GM21619 (cell line): ENCODE data around the gene UTP20.

ENCODE experiments used
- ATAC-seq: cut with Tn5 transposase; IDR thresholded peaks from one replicate; pipeline ENCODE4 v1.9.1; 2021; ENCODE audit not compliant: unreplicated experiment

UTP20 gene

GRCh38 chr12:101424620-101425019 is 144.7 kb downstream of the UTP20 start:
- no peak for ATAC-seq

DNA sequence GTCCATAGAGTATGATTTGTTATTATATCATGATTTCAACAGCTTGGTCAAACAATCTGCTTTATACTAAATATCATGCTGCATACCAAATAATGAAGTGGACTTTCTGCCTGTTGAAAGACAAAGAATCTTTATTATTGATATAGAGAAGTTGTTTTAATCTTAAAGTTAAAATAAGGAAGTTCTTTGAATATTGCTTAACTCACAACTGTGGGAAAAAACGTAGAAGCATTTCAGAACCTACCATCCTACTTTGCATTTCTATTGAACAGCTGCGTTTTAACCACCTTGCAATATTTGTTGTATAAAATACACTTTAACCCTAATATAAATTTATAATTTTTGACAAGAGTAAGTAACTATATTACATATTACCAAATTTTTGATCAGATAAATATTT is 150.6 kb downstream of the UTP20 start:
- ATAC-seq, result no peak

DNA sequence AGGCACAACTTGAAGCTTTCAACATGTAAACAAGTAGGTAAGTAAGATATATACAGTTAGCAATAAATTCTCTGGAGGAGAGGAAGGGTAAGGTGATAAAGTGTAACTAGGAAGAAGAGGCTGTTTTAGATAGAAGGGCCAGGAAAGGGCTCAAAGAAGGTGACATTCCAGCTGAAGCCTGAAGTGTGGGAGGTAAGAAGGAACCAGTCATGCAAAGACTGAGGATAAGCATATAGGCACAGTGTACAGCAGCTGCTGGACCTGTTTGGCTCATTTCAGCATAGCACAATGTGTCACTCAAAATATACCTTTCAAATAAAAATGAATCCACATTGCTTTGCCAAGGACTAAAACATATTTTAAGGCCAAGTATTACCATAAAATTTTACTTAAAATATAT is 156.2 kb downstream of the UTP20 start:
- no peak for ATAC-seq
